Ovary (tissue), 3 donors: ENCODE data around the gene CUBN.

ENCODE experiments used
- CTCF ChIP-seq, 3 donors: fragments of 450-650 bp in 2 of 3; fragments of 200-600 bp in 1 of 3; IDR thresholded peaks; one replicate each; pipeline versions ENCODE4 v1.5.1 to v1.8.0; 2016 to 2022; ENCODE audit warnings: antibody characterized with exemption in 3 of 3, mild to moderate bottlenecking in 1 of 3
- POLR2A ChIP-seq: fragments of 450-650 bp; IDR thresholded peaks from one replicate; pipeline ENCODE4 v1.6.1; 2017; ENCODE audit warnings: antibody characterized with exemption, mild to moderate bottlenecking, moderate library complexity
- donor health status: DM: no; HTN: no; CAD: no.

GRCh38 chr10:16832351-16833080 is 297.1 kb downstream of the CUBN start:
- TF ChIP-seq POLR2A (no peak), CTCF (IDR thresholded peaks at IDR 0.05) (no peak)
